Endometrial microvascular endothelial cells (primary cell): ENCODE results near the gene PPP6R2. TPM values are rescaled to one million over a fixed set of nuclear protein-coding genes. Genes with fewer than 3 reads are reported as not detected.

Source experiments
- in situ Hi-C: cut with HindIII; loops from 2 replicates; pipeline ENCODE4 v1.10.0; 2017; ENCODE audit warnings: low sequenced_read_pairs, low pct_unique_long_range_greater_than_20kb; ENCODE audit errors: inconsistent ontology term
- total RNA-seq: library from RNA; depleted of rRNA; stranded (reverse); fragments of >200 nt; gene quantifications from one replicate; pipeline ENCODE4 v1.2.3, GENCODE V29; 2015; ENCODE audit errors: inconsistent ontology term

PPP6R2 gene, protein sequence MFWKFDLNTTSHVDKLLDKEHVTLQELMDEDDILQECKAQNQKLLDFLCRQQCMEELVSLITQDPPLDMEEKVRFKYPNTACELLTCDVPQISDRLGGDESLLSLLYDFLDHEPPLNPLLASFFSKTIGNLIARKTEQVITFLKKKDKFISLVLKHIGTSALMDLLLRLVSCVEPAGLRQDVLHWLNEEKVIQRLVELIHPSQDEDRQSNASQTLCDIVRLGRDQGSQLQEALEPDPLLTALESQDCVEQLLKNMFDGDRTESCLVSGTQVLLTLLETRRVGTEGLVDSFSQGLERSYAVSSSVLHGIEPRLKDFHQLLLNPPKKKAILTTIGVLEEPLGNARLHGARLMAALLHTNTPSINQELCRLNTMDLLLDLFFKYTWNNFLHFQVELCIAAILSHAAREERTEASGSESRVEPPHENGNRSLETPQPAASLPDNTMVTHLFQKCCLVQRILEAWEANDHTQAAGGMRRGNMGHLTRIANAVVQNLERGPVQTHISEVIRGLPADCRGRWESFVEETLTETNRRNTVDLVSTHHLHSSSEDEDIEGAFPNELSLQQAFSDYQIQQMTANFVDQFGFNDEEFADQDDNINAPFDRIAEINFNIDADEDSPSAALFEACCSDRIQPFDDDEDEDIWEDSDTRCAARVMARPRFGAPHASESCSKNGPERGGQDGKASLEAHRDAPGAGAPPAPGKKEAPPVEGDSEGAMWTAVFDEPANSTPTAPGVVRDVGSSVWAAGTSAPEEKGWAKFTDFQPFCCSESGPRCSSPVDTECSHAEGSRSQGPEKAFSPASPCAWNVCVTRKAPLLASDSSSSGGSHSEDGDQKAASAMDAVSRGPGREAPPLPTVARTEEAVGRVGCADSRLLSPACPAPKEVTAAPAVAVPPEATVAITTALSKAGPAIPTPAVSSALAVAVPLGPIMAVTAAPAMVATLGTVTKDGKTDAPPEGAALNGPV
- total RNA-seq = 35.0 TPM

DNA sequence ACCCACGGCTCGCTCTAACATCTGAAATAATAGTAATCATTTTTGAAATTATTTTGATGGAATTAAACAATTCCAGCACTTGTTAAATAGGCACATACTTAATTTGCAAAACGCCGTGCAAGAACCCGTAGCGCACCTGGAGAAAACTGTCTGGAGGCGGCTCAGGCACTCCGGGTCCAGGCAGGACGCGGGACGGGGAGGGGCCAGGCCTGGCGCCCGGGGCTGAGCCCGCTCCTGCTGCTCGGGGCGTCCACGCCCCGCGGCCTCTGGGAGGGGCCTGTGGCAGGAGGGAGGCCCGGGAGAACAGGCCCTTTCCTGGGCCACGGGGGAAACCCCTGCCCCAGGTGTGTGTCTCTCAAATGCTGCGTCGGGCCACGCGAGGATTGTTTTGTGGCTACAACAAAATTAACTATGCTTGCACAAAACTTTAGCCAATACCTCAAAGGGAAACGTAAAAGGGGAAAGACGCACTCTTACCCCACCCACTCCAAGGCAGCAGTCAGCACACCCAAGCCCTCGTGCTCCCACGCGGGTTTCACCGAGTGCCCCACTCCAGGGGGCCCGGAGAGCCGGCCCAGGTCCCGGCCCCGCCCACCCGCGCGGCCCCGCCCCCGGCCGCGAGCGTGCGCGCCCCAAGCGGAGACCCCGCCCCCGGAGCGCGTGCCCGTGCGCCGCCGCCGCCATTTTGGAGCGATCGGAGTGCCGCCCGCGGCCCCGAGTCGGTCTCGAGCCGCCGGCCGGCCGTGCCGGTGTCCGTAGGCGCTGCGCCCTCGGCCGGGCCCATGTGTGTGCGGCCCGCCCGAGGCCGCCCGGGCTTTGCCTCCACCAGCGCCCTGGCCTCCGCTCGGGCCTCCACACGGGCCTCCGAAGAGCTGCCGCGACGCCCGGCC is at the start of gene PPP6R2:
PPP6R2 (plus strand) TSS at position 677 of the 890 bp plus-strand sequence. CDS start 50,582 bp downstream, outside the sequence.
- in situ Hi-C loops = no loop called here

DNA sequence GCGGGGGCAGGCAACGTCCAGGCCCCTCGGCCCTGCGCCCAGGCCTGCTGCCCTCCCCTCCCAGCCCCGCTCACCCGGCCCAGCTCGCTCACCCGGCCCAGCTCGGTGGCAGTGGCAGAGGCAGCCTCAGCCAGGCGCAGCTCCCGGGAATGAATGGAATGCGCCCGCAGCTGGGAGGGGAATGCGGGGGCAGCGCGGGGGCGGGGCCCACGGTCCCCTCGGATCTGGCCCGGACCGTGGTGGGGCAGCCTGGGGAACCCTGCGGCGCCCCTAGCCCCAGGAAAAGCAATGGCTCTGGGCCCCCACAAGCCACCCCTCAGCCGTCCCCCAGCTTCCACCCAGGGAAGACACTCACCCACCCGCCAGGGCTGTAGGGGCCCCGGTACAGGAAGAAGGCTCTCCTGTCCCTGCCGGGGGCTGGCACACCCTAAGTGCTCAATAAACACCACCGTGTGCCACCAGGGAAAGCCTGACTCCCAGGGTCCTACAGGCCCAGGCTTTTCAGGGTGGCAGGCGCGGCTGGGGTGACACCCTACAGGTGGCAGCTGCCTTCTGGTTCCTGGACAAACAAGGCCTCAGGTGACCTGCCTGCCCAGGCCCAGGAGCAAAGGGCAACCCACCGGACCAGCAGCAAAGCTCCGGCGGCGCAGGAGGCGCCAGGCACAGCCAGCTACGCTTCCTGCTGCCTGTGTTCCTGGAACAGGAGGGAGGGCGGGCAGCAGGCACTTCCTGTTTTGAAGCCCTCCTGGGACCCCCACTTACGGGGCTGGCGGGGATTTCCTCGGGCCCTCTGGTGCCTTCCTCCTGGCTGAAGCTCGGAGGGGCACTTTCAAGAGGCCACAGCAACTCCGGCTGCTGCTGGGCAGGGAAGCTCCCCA is 49.4 kb upstream of the PPP6R2 start:
- in situ Hi-C loops = no loop called here

DNA sequence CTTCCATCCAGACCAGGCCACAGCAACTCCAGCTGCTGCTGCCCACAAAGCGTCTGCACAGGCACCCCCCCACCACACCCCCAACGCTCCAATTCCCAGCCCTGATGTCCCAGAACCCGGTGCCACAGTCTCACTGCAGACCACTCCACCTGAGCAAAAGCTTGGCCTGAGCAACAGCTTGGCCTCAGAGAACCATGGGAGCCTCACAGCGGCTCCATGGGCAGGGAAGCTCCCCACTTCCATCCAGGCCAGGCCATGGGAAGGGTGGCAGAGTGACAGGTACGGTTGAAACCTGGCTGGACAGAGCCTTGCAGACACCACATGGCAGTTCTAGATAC is 48.8 kb upstream of the PPP6R2 start:
- in situ Hi-C loops = no loop called here

DNA sequence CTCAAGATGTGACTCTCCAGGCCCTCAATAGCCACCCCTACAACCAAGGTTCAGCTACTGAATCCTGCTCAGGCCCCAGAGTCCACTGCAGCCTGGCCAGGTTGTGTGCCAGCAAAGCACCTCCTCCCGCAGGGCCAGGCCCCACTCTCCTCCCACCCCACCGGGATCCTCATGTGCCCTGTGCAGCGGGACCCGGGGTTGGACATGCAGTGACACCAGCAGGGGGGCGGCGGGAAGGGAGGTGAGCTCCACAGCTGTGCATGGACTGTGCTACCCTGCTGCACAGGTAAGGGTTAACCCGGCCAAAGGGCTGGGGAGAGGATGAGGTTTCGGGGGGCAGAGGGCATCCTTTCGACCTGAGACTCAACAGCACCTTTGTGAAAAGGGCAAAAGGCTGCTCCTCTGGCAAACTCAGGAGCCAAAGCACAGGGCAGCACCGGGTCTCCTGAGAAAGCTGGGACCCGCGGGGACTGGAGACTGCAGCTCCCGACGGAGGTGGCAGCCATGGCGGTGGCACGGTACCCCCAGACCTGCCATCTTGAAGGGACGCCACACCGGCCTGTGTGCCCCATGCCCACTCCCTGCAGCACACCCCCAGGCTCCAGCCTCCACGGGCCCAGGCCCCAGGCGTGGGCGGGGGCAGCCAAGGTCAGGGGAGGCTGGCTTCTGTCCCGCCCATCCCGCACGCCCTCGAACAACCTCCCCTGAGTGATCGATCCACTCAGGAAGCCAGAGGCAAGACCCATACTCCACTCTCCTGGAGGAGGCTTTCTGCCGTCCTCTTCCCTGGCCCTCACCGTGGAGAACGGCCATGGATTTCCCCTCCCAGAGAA is 46.3 kb upstream of the PPP6R2 start:
- in situ Hi-C loops = no loop called here

DNA sequence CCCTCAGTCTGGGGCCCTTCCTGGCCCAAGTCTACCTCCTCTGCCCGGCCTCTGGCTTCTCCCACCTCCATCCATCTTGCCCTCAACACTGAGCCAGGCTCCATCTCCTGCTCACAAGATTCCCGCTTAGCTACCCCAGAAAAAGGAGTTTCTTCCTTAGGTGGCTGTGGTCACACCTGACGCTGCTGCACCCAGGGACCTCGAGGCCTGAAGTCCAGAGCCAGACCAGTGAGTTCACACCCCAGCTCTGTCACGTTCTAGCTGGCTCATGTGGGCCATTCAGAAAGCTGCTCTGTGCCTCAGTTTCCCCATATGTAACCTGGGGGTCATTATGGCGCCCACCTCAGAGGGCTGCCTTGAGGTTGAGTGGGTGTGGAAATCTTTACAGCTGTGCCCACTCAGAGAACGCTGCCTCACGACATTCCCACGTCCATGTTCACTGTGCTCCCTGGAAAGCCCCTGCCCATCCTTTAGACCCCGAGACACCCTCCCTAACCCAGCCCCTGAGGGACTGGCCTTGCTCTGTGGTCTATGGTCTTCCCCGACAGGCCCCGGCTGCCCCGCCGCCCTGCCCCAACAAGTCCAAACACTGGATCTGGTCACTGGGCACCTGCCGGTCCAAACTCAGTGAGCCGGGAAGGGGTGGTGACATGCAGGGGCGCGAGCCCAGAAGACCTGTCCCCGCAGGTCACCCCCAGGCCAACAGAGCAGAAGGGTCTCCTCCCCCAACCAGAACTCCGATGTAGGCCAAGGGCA is 45.4 kb upstream of the PPP6R2 start:
- in situ Hi-C loops = no loop called here

DNA sequence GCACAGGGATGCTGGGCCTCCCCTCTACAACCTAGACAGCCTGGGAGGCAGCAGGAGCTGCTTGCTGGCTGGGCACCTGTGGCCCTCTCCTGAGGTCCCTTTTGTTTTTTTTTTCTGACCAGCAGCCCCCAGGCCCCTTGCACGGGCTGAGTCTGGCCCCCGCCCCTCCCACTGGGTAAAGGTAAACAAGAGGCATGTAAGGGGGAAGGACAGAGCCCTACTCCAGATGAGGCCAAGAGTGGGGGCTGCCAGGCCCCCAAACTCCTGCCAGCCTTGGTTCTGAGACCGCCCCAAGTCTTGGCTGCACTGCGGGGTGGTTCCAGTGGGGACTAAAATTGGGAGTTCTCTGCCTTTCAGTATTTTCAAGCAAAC is 44.9 kb upstream of the PPP6R2 start:
- in situ Hi-C loops = no loop called here

DNA sequence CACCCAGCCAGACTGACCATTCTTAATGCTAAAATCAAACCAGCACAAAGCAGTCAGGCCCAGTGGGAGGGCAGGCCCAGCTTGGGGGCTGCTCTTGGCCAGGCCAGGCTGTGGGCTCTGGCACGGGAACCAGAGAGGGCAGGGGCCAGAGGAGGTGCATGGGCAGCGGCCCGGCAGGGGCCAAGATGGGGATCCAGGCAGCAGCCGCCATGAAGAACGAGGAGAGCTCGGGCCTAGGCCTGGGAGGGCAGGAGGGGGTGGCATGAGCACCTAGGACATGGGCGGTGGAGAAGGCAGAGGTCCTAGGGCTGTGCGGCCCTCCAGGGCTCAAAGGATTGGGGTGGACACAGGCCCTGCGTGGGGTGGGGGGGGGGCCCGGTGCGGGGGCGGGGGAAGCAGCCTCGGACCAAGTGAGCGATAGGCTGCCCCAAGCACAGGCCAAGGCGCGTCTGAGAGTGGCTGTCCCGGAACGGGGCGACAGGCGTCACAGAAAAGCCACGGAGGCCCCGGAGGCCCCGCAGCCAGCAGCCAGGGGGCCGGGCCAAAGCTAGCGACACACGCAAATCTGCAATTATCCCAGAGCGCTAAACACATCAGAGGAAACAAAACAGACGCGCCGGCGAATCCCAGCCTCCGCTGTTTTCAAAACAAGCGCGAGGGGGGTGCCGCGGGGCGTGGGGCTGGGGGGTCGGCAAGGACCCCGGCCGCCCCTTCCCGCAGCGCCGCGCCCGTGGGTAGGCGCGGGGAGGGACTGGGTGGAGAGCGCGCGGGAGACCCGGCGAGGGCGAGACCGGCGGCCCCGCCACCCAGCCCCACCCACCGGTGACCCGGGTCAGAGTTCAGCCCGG is 44.0 kb upstream of the PPP6R2 start:
- in situ Hi-C loops = no loop called here

DNA sequence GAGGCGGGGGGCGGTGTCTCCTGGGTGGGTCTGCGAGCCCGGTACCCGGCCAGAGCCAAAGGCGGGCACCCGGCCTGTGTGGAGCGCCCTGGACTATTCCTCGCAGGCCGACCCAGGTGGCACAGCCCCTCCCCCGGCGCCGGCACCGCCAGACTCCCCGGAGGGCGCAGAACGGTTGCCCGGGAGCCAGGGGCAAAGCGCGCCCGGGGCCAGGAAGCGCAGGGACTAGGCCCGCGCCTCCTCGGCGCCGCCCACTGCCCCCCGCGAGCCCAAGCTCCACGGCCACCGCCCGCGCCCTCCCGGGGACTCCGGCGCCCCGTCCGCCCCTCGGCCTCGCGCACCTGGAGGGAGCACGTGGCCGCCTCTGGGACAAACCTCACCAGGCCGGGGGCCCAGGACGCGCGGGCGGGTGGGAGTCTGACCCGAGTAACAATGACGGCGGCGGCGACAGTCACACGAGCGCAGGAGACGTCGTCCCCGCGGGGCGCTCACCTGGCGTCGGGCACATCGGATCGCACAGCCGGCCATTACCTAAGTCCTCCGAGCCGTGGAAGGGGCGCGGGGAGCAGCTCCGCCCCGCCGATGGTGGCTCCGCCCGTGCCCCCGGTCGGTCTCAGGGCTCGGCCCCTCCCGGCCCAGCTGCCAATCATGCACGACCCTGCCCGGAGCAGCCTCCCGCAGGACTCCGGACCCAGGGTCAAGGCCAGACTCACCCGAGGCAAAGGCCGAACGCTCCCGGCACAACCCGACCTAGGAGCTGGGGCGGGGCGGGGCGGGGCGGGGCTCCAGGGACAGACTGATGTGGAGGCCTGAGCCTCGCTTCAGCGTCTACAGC is 43.1 kb upstream of the PPP6R2 start:
- in situ Hi-C loops = no loop called here

DNA sequence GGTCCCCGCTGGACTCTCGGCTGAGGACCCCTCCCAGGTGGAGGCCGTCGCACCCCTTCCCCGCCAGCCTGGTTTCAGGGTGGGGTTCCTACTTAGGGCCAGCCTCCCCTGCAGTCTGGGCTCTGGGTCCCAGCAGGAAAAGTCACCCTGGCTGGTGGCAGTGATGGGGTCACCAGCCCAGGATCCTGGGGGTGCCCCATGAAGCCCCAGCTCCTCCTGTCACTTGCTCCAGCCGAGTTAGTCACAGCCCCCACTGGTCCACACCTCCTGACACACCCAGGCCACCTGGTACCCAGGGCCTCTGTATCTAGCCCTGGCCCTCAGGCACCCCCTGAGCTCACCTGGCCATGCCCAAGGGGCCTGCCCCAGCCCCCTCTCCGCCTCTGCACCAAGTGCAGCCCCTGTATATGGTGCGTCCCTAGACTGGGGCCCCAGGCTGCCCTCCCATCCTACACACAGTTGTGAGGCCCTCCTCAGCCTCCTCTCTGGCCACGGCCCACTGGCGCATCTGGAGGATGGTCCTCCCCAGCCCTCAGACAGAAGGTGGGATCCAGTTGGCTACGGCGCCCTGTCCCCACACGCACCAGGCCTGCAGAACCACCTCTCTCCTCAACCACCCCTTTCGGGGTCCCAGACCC is 42.4 kb upstream of the PPP6R2 start:
- in situ Hi-C loops = no loop called here

DNA sequence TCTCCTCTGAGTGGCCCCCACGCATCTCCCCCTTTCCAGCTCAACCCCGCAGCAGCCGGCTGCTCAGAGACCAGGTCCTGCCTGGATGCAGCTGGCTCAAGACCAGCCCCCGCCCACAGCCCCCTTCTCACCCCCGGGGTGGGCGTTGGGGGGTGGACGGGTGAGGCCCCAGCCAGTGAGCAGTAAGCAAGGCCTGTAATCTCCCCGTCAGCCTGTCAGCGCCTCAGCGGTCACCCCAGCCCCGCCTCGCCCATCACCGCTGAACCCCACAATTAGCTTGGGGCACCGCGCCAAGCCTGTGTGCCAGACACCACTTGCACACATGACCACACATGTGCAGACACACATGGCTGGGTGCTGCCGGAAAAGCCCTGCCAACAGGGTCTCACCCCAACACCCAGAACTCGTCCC is 41.5 kb upstream of the PPP6R2 start:
- in situ Hi-C loops = no loop called here

DNA sequence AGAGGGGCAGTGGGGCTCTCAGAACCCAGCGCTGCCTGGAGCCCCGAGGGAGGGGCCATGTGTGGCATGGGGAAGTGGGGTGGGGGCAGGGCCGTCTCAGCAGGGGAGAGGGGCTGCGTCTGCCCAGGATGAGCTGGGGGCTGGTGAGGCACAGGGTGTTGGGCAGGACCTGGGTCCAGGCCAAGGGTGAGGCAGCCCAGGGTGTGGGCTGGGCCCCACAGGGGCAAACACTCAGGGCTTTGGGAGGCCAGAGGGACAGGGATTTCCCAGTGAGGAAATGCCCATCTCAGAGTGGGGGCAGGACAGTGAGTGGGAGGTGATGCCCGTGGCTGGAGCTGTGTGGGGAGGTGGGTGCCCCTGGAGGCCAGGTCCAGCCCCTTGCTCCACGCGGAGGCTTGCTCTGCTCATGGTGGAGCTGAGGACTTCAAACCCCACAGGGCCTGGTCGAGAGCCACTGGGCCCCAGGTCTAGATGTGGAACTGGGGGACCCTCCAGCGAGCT is 41.0 kb upstream of the PPP6R2 start:
- in situ Hi-C loops = no loop called here

DNA sequence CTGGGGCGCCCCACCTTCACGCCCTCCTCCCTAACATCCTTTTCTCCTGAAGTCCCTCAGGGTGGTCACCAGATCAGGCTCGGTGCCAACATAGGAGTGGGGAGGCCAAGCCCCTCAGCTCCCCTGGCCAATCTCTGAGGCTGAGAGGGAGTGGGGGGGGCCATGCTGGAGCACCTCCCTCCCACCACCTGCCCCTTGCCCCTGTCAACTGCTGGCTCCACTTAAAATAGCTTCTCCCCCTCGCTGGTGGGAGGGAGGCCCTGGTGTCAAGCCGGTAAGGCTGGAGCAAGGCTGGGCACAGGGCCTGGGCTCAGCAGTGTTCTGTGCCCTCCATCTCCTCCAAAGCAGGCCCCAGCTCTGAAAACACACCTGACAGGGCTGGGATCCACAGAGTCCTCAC is 40.6 kb upstream of the PPP6R2 start:
- in situ Hi-C loops = no loop called here

DNA sequence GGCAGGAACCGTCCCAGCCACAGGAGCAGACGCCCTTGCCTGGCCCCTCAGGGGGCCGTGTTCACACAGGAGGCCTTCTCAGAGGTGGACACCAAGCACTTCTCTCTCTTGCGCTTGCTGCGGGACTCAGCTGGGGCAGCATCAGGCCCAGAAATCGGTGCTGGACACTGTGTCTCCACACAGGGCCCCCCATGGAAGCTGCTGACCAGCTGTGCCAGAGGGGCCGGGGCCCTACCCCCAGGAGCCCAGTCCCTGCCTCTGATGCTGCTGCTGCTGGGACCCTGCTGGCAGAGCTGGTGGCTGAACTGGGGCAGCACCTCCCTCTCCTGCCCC is 39.6 kb upstream of the PPP6R2 start:
- in situ Hi-C loops = no loop called here

DNA sequence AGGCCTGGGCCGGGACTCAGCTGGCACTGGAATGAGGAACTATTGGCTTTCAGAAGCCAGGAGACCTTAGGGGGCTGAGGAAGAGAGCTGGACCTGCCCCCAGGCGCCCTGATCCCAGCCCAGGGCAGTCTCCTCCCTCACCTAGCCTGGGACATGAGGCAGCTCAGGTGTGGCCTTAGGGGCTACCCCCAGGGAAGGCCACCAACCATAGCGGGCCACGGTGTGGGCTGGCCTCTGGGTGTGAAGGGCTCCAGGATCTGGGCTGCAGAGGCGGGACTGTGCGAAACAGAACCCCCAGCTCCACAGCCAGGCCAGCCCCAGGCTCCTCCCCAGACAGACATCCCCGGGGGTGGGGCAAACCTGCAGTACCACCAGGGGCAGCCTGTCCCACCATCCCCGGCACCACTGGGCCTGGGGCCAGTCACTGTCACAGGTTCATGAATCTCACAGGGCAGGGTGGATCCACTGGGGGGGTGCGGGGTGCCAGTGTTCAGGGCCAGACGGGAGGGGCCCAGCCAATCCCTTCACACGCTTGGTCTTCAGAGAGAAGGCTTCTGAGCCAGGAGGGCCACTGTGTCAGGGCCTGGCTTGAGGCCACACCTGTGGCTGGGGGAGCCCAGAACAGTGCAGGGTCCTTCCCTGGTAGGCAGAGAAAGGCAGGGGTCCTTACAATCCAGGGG is 39.1 kb upstream of the PPP6R2 start:
- in situ Hi-C loops = no loop called here
